HepG2 (cell line): ENCODE data around the gene KCNQ5. TPM values are rescaled to one million over a fixed set of nuclear protein-coding genes. Genes with fewer than 3 reads are reported as not detected.

Experiments
- ATAC-seq: fragments of 200-7000 bp; cut with Tn5 transposase; 3 replicates; pipeline ENCODE4 v1.9.1; 2020; ENCODE audit warnings: mild to moderate bottlenecking, moderate library complexity
- BruUV-seq: library from RNA; stranded (reverse); fragments of 400-500 nt; replicated peaks from 2 replicates; lab custom pipeline; 2021; lab: Mats Ljungman, UMichigan
- CTCF ChIA-PET: fragments of 300-600 bp; formaldehyde crosslinking; extraction: SDS; loops from one replicate; lab custom pipeline; 2021; ENCODE audit warnings: low total read pairs, inconsistent platforms, low intra/inter-chr PET ratio; lab: Yijun Ruan, JAX
- POLR2A ChIA-PET: fragments of 350-600 bp; sonication (Branson Sonifier 250); formaldehyde crosslinking; loops from one replicate; lab custom pipeline; 2020; ENCODE audit warnings: antibody characterized with exemption, inconsistent platforms; lab: Yijun Ruan, JAX
- DNase-seq: peaks from one replicate; pipeline ENCODE4 v3.0.0-alpha.2; 2015; ENCODE audit warnings: low spot score
- FAIRE-seq: peaks from 3 replicates; lab custom pipeline; 2011; peaks lifted over from hg19 to GRCh38; lab: Jason Lieb, UNC
- H2AFZ ChIP-seq: one replicate; pipeline ENCODE4 v1.6.1; 2011; ENCODE audit warnings: low read length, inconsistent platforms
- H3K27ac ChIP-seq: fragments of 300-600 bp; 3 replicates; pipeline ENCODE4 v1.8.0; 2011; ENCODE audit warnings: mixed run types, mild to moderate bottlenecking, mixed read lengths, low read length, inconsistent platforms; ENCODE audit not compliant: insufficient read depth; ENCODE audit errors: extremely low read length
- H3K27me3 ChIP-seq, 2 experiments: fragments of 200-600 bp in 1 of 2; 2 replicates in 1 of 2; 3 replicates in 1 of 2; pipeline versions ENCODE4 v1.6.0 to v1.8.0; 2011; ENCODE audit warnings: low read length in 2 of 2, mild to moderate bottlenecking in 2 of 2, moderate library complexity in 2 of 2, inconsistent platforms in 1 of 2; ENCODE audit not compliant: insufficient read depth in 2 of 2, control insufficient read depth in 1 of 2
- H3K36me3 ChIP-seq, 2 experiments: fragments of 200-600 bp in 1 of 2; replicated peaks in 1 of 2; 2 replicates in 1 of 2; 3 replicates in 1 of 2; pipeline versions ENCODE4 v1.5.1 to v1.8.0; 2011; ENCODE audit warnings: low read length in 2 of 2, inconsistent platforms in 1 of 2; ENCODE audit not compliant: insufficient read depth in 2 of 2, control insufficient read depth in 1 of 2
- H3K4me1 ChIP-seq: 2 replicates; pipeline ENCODE4 v1.5.1; 2012; ENCODE audit warnings: low read length, inconsistent platforms; ENCODE audit not compliant: insufficient read depth
- H3K4me2 ChIP-seq: 2 replicates; pipeline ENCODE4 v1.6.0; 2011; ENCODE audit warnings: low read depth, low read length, inconsistent platforms
- H3K4me3 ChIP-seq, 3 experiments: fragments of 200-600 bp in 1 of 3; sonication (generic), shearing (Covaris generic) in 1 of 3; replicated peaks in 1 of 3; 2 replicates each; pipeline ENCODE4 v1.5.1; 2011 to 2016; ENCODE audit warnings: low read length in 3 of 3, inconsistent platforms in 2 of 3, low read depth in 2 of 3, mild to moderate bottlenecking in 2 of 3, control low read depth in 1 of 3, mixed read lengths in 1 of 3; ENCODE audit not compliant: insufficient read depth in 1 of 3
- H3K79me2 ChIP-seq: one replicate; pipeline ENCODE4 v1.6.1; 2011; ENCODE audit warnings: low read length, inconsistent platforms; ENCODE audit not compliant: insufficient read depth
- H3K9ac ChIP-seq: 2 replicates; pipeline ENCODE4 v1.6.0; 2011; ENCODE audit warnings: mild to moderate bottlenecking, low read depth, low read length, inconsistent platforms; ENCODE audit not compliant: insufficient read depth
- H3K9me3 ChIP-seq: 2 replicates; pipeline ENCODE4 v1.5.1; 2012; ENCODE audit warnings: mild to moderate bottlenecking, low read length
- H4K20me1 ChIP-seq: 2 replicates; pipeline ENCODE4 v1.6.0; 2011; ENCODE audit warnings: inconsistent platforms, mild to moderate bottlenecking, low read length, moderate library complexity; ENCODE audit not compliant: insufficient read depth
- DNMT1 ChIP-seq: sonication (generic); formaldehyde crosslinking; IDR thresholded peaks from 2 replicates; pipeline ENCODE4 v1.5.1; 2020; ENCODE audit warnings: mild to moderate bottlenecking, missing genetic modification reagents
- SMC3 ChIP-seq: IDR thresholded peaks from 2 replicates; pipeline ENCODE4 v1.6.1; 2011; ENCODE audit warnings: low read length, improper control_type of control experiment
- SOX5 ChIP-seq: IDR thresholded peaks from 2 replicates; pipeline ENCODE4 v1.6.1; 2016; ENCODE audit warnings: borderline replicate concordance
- ZKSCAN8 ChIP-seq: IDR thresholded peaks from 2 replicates; pipeline ENCODE4 v1.6.1; 2016; ENCODE audit warnings: borderline replicate concordance, missing genetic modification reagents, missing compliant biosample characterization
- ZNF337 ChIP-seq: sonication (generic); formaldehyde crosslinking; IDR thresholded peaks from 2 replicates; pipeline ENCODE4 v1.5.1; 2020; ENCODE audit warnings: missing genetic modification reagents, low read depth, mild to moderate bottlenecking, borderline replicate concordance
- ZNF678 ChIP-seq: sonication (generic); formaldehyde crosslinking; IDR thresholded peaks from 2 replicates; pipeline ENCODE4 v1.4.0; 2020; ENCODE audit warnings: mild to moderate bottlenecking, missing genetic modification reagents
- WGBS: methylation state at CpG from one replicate; pipeline ENCODE4 v1.1.6; 2017; ENCODE audit warnings: low lambda C conversion rate; 5-methylcytosine and 5-hydroxymethylcytosine counted together
- in situ Hi-C: cut with HindIII; loops from 2 replicates; pipeline ENCODE4 v1.10.0; 2017; ENCODE audit warnings: low pct_unique_long_range_greater_than_20kb; ENCODE audit not compliant: extremely low pct_ligation_motif_present
- intact Hi-C: fragments of 100-400 bp; cut with micrococcal nuclease; formaldehyde crosslinking; loops from one replicate; pipeline ENCODE4 v1.10.0; 2022; ENCODE audit not compliant: unreplicated experiment
- polyA plus RNA-seq, 8 experiments: library from polyadenylated mRNA; depleted of rRNA in 3 of 8; stranded (reverse) in 7 of 8; unstranded in 1 of 8; fragments of >200 nt; fragmentation: Illumina TruSeq in 4 of 8; extraction: Trizol in 4 of 8; gene quantifications; 2 replicates each; pipeline versions ENCODE4 v1.2.1 to v1.2.3, GENCODE V29; 2011 to 2016; ENCODE audit warnings: low read depth in 4 of 8, missing spikeins in 1 of 8, mixed read lengths in 1 of 8; ENCODE audit not compliant: insufficient read depth in 1 of 8
- total RNA-seq, 5 experiments: library from RNA; depleted of rRNA; stranded (reverse); fragments of >200 nt; fragmentation: Illumina TruSeq; extraction: Trizol; gene quantifications; 2 replicates each; pipeline ENCODE4 v1.2.3, GENCODE V29; 2016; ENCODE audit warnings: low read depth in 1 of 5
- TF ChIP-seq, protein P1 (sequence below): sonication (generic); formaldehyde crosslinking; IDR thresholded peaks from 2 replicates; pipeline ENCODE4 v1.4.0; 2020; ENCODE audit warnings: mild to moderate bottlenecking, low read depth, missing genetic modification reagents
- TF ChIP-seq, protein P2 (sequence below): sonication (generic); formaldehyde crosslinking; IDR thresholded peaks from 2 replicates; pipeline ENCODE4 v1.4.0; 2020; ENCODE audit warnings: mild to moderate bottlenecking, missing genetic modification reagents

The KCNQ5 gene
- total and polyA plus RNA-seq, 2 of the 13 experiments (the other 11 are each of a cell fraction or from before 2014, with no cell fraction given), result 0.04 TPM; not detected in 1

DNA sequence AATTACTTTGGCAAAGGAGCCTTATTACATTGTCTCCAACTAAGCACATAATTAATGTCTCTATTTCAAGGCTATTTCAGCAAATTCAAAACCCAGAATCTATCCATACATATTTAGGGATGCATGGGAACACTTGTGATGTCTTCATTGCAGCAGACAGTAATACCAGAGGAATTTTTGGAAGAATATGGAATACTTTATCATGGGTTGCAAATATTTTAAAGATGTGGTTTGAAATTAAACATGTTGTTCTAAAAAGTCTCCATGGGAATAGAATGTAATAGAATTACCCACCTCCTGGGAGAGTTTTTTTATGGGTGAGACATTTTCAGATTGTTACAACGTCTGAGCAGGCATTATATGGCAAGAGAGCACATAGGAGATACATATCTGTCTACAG lies 170.8 kb downstream of the KCNQ5 start:
- H3K4me3 ChIP-seq, result no peak overlapping the region
- BruUV-seq, result no TSS peak
- in situ Hi-C loops, result no loop called here
- DNase-seq (no peak), FAIRE-seq (no peak), ATAC-seq (no peak)
- H3K36me3 ChIP-seq, result no peaks in the 10 kb centered on the region
- ChIA-PET POLR2A (no interaction called here), CTCF (no interaction called here)
- H3K4me1 ChIP-seq, result no peaks in the 10 kb centered on the region
- no peak overlapping the region for H3K27ac ChIP-seq
- no peak overlapping the region for H2AFZ ChIP-seq
- H3K27me3 ChIP-seq, result no peaks in the 10 kb centered on the region
- H3K4me2 ChIP-seq, result no peak overlapping the region
- H4K20me1 ChIP-seq, result no peaks in the 10 kb centered on the region
- no peaks in the 10 kb centered on the region for H3K79me2 ChIP-seq
- no peak overlapping the region for H3K9ac ChIP-seq
- intact Hi-C loops, result no loop called here
- TF ChIP-seq ZKSCAN8 (no peak), ZNF337 (CRISPR knock-in tag) (no peak)
- TF ChIP-seq, protein P1, sequence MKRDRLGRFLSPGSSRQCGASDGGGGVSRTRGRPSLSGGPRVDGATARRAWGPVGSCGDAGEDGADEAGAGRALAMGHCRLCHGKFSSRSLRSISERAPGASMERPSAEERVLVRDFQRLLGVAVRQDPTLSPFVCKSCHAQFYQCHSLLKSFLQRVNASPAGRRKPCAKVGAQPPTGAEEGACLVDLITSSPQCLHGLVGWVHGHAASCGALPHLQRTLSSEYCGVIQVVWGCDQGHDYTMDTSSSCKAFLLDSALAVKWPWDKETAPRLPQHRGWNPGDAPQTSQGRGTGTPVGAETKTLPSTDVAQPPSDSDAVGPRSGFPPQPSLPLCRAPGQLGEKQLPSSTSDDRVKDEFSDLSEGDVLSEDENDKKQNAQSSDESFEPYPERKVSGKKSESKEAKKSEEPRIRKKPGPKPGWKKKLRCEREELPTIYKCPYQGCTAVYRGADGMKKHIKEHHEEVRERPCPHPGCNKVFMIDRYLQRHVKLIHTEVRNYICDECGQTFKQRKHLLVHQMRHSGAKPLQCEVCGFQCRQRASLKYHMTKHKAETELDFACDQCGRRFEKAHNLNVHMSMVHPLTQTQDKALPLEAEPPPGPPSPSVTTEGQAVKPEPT (CRISPR knock-in tag), result no peak
- no peaks in the 10 kb centered on the region for H3K9me3 ChIP-seq
- WGBS, result 13% methylated on average over 1 of the region's 1 CpG

DNA sequence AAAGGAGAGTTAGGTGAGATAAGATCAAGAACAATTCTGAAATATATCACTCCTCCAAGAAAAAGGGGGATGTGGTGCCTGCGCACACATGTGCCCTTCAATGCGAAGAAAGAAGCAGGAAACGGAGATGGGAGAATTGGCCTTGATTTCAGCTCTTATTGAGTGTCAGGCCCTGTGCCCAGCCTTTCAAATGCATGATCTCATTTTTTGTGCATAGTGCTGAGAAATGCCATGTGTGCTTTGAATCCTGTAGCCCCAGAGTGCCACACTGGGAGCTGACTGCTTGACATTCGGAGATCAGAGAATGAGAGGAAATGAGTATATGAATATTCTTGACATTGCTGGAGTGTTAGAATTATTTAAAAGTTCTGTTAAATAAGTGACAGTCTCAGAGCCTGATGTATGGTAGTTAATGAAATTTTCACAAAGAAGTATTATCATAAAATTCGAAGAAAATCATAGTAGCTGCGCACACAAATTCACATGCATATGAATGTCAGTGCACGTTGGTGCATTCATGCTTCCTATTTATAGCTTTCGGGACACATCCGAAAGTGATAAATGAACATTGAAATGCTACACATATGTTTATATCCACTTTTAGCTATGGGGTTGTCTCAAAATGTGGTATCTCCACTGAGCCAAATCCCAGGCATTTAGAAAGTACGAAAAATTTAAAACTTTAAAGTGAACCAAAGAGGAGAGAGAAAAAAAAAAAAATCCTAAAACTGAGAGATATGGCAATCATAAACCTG lies 172.0 kb downstream of the KCNQ5 start:
- Histone ChIP-seq H3K9me3 (no peaks in the 10 kb centered on the region), H3K79me2 (no peaks in the 10 kb centered on the region), H3K4me3 (no peak overlapping the region), H3K4me2 (no peak overlapping the region), H3K27ac (no peak overlapping the region), H3K4me1 (no peaks in the 10 kb centered on the region), H3K27me3 (no peaks in the 10 kb centered on the region), H4K20me1 (no peaks in the 10 kb centered on the region), H3K9ac (no peak overlapping the region), H3K36me3 (no peaks in the 10 kb centered on the region), H2AFZ (no peak overlapping the region)
- BruUV-seq, result no TSS peak
- DNase-seq (no peak), ATAC-seq (no peak), FAIRE-seq (no peak)
- POLR2A ChIA-PET, result no interaction called here
- intact Hi-C loops, result no loop called here
- WGBS, result 17% methylated on average over 10 of the region's 10 CpGs
- CTCF ChIA-PET, result no interaction called here
- in situ Hi-C loops, result no loop called here
- TF ChIP-seq ZNF678 (CRISPR knock-in tag), result no peak
- TF ChIP-seq SMC3, result no peak
- TF ChIP-seq, protein P2, sequence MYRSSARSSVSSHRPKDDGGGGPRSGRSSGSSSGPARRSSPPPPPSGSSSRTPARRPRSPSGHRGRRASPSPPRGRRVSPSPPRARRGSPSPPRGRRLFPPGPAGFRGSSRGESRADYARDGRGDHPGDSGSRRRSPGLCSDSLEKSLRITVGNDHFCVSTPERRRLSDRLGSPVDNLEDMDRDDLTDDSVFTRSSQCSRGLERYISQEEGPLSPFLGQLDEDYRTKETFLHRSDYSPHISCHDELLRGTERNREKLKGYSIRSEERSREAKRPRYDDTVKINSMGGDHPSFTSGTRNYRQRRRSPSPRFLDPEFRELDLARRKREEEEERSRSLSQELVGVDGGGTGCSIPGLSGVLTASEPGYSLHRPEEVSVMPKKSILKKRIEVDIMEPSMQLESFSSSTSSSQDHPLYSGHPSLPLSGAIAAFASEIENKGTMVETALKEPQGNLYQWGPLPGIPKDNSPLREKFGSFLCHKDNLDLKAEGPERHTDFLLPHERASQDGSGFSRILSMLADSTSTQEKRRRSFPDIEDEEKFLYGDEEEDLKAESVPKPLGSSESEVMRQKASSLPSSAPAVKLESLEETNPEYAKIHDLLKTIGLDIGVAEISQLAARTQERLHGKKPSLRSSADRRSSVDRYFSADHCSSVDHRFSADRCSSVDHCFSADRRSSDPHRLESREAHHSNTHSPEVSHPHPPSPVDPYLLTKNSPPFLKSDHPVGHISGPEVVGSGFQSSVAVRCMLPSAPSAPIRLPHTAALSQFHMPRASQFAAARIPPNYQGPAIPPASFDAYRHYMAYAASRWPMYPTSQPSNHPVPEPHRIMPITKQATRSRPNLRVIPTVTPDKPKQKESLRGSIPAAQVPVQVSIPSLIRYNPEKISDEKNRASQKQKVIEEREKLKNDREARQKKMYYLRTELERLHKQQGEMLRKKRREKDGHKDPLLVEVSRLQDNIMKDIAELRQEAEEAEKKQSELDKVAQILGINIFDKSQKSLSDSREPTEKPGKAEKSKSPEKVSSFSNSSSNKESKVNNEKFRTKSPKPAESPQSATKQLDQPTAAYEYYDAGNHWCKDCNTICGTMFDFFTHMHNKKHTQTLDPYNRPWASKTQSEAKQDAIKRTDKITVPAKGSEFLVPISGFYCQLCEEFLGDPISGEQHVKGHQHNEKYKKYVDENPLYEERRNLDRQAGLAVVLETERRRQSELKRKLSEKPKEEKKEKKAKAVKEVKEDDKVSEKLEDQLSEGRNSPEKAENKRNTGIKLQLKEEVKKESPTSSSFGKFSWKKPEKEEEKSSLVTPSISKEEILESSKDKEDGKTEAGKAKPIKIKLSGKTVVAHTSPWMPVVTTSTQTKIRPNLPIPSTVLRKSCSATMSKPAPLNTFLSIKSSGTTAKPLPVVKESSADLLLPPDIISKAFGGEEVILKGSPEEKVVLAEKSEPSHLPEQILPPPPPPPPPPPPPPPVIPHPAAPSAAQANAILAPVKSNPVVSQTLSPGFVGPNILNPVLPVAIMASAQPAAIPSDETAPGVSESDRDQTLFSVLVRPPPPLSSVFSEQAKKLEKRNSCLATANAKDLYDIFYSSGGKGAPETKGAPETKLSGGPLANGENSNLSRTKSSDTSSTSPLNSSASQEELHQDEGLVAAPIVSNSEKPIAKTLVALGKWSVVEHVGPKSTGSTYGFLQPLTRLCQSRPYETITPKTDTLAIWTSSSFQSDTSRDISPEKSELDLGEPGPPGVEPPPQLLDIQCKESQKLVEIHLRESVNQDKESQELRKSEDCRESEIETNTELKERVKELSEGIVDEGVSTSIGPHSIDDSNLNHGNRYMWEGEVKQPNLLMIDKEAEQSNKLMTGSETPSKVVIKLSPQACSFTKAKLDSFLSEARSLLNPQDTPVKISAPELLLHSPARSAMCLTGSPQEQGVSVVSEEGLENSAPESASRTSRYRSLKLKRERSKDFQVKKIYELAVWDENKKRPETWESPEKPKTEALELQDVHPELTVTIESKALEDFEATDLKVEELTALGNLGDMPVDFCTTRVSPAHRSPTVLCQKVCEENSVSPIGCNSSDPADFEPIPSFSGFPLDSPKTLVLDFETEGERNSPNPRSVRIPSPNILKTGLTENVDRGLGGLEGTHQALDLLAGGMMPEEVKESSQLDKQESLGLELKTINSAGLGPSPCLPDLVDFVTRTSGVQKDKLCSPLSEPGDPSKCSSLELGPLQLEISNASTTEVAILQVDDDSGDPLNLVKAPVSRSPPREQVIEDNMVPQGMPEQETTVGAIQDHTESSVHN (CRISPR knock-in tag), result no peak
- TF ChIP-seq SOX5 (CRISPR knock-in tag), result no peak
- no peak for TF ChIP-seq DNMT1 (CRISPR knock-in tag)
